Liver (tissue), 9 donors: Measurements from ENCODE around the gene THRB. TPM values are rescaled to one million over a fixed set of nuclear protein-coding genes. Genes with fewer than 3 reads are reported as not detected.

Experiments
- DNase-seq: peaks from one replicate; pipeline ENCODE4 v3.0.0-alpha.2; 2017; ENCODE audit warnings: low spot score
- H3K27ac ChIP-seq, 2 donors: one replicate each; pipeline ENCODE4 v1.7.0; 2013; ENCODE audit warnings: inconsistent platforms in 2 of 2, low read length in 2 of 2, control low read depth in 1 of 2, low read depth in 1 of 2, mild to moderate bottlenecking in 1 of 2
- H3K27me3 ChIP-seq, 4 donors: one replicate each; pipeline versions ENCODE4 v1.6.1 to v1.7.0; 2013; ENCODE audit warnings: low read length in 3 of 4, inconsistent platforms in 1 of 4, mild to moderate bottlenecking in 1 of 4, moderate library complexity in 1 of 4; ENCODE audit not compliant: control insufficient read depth in 4 of 4, insufficient read depth in 4 of 4
- H3K36me3 ChIP-seq, 4 donors: one replicate each; pipeline versions ENCODE4 v1.6.1 to v1.7.0; 2013; ENCODE audit warnings: low read length in 3 of 4, mild to moderate bottlenecking in 3 of 4, low read depth in 1 of 4, moderate library complexity in 1 of 4; ENCODE audit not compliant: control insufficient read depth in 4 of 4, insufficient read depth in 3 of 4
- H3K4me1 ChIP-seq, 4 donors: one replicate each; pipeline versions ENCODE4 v1.6.1 to v1.7.0; 2013; ENCODE audit warnings: low read length in 3 of 4, mild to moderate bottlenecking in 3 of 4, moderate library complexity in 1 of 4; ENCODE audit not compliant: control insufficient read depth in 4 of 4, insufficient read depth in 4 of 4
- H3K4me3 ChIP-seq, 3 donors: one replicate each; pipeline versions ENCODE4 v1.6.1 to v1.7.0; 2013; ENCODE audit warnings: low read length in 3 of 3, control low read depth in 1 of 3, low read depth in 1 of 3, mild to moderate bottlenecking in 1 of 3
- H3K9ac ChIP-seq, 2 donors: one replicate each; pipeline ENCODE4 v1.7.0; 2013; ENCODE audit warnings: low read length in 2 of 2, mild to moderate bottlenecking in 2 of 2, moderate library complexity in 2 of 2, control low read depth in 1 of 2, low read depth in 1 of 2
- H3K9me3 ChIP-seq, 4 donors: one replicate each; pipeline versions ENCODE4 v1.6.1 to v1.7.0; 2013; ENCODE audit warnings: low read length in 3 of 4; ENCODE audit not compliant: control insufficient read depth in 4 of 4
- EGR1 ChIP-seq, 2 donors: IDR thresholded peaks; 2 replicates each; pipeline ENCODE4 v1.6.1; 2016 to 2018; ENCODE audit warnings: antibody characterized with exemption in 2 of 2, low read depth in 2 of 2
- FOXA1 ChIP-seq: IDR thresholded peaks from 2 replicates; pipeline ENCODE4 v1.6.1; 2016; ENCODE audit warnings: antibody characterized with exemption
- FOXA2 ChIP-seq: IDR thresholded peaks from 2 replicates; pipeline ENCODE4 v1.6.1; 2016; ENCODE audit warnings: antibody characterized with exemption
- GABPA ChIP-seq, 2 donors: IDR thresholded peaks in 1 of 2; conservative IDR thresholded peaks in 1 of 2; 2 replicates each; pipeline ENCODE4 v1.6.1; 2016; ENCODE audit warnings: antibody characterized with exemption in 2 of 2, mild to moderate bottlenecking in 1 of 2, moderate library complexity in 1 of 2
- HNF4A ChIP-seq, 2 donors: conservative IDR thresholded peaks; 2 replicates each; pipeline ENCODE4 v1.6.1; 2016; ENCODE audit warnings: antibody characterized with exemption in 2 of 2, mild to moderate bottlenecking in 2 of 2
- HNF4G ChIP-seq: IDR thresholded peaks from 2 replicates; pipeline ENCODE4 v1.6.1; 2016; ENCODE audit warnings: antibody characterized with exemption
- JUND ChIP-seq, 2 donors: IDR thresholded peaks; 2 replicates each; pipeline ENCODE4 v1.6.1; 2016; ENCODE audit warnings: antibody characterized with exemption in 2 of 2
- NR2F2 ChIP-seq: IDR thresholded peaks from 2 replicates; pipeline ENCODE4 v1.6.1; 2016; ENCODE audit warnings: antibody characterized with exemption
- RAD21 ChIP-seq, 2 donors: IDR thresholded peaks; 2 replicates each; pipeline ENCODE4 v1.6.1; 2016; ENCODE audit warnings: antibody characterized with exemption in 2 of 2, mild to moderate bottlenecking in 2 of 2
- REST ChIP-seq: IDR thresholded peaks from 2 replicates; pipeline ENCODE4 v1.6.1; 2016; ENCODE audit warnings: antibody characterized with exemption, mild to moderate bottlenecking
- RXRA ChIP-seq, 2 donors: IDR thresholded peaks; 2 replicates each; pipeline ENCODE4 v1.6.1; 2017 to 2018; ENCODE audit warnings: antibody characterized with exemption in 2 of 2, mild to moderate bottlenecking in 1 of 2
- SP1 ChIP-seq: IDR thresholded peaks from 2 replicates; pipeline ENCODE4 v1.6.1; 2018; ENCODE audit warnings: antibody characterized with exemption, mild to moderate bottlenecking
- TAF1 ChIP-seq: conservative IDR thresholded peaks from 2 replicates; pipeline ENCODE4 v1.6.1; 2016; ENCODE audit warnings: antibody characterized with exemption, mild to moderate bottlenecking
- YY1 ChIP-seq: IDR thresholded peaks from 2 replicates; pipeline ENCODE4 v1.6.1; 2016; ENCODE audit warnings: antibody characterized with exemption, mild to moderate bottlenecking
- ZBTB33 ChIP-seq: IDR thresholded peaks from 2 replicates; pipeline ENCODE4 v1.6.1; 2016; ENCODE audit warnings: antibody characterized with exemption
- WGBS: extraction: QIAGEN DNeasy Blood & Tissue Kit; methylation state at CpG from one replicate; pipeline ENCODE4 v1.1.7; 2013; 5-methylcytosine and 5-hydroxymethylcytosine counted together
- polyA plus RNA-seq, 2 donors: library from polyadenylated mRNA; stranded (reverse) in 1 of 2; unstranded in 1 of 2; fragments of 200-250 nt in 1 of 2; fragments of >200 nt in 1 of 2; fragmentation: Nextera tagmentation in 1 of 2; extraction: Ambion mirVana in 1 of 2; gene quantifications; one replicate each; pipeline versions ENCODE4 v1.2.1 to v1.2.3, GENCODE V29; 2013 to 2015
- total RNA-seq, 2 donors: library from RNA; depleted of rRNA; stranded (reverse); fragments of >200 nt; gene quantifications; one replicate each; pipeline ENCODE4 v1.2.3, GENCODE V29; 2014
- TF ChIP-seq, protein P1 (sequence below): fragments of 150-350 bp; IDR thresholded peaks from 2 replicates; pipeline ENCODE4 v1.5.1; 2017; ENCODE audit warnings: improper control_type of control experiment, low read depth, low read length; ENCODE audit not compliant: missing input control
- TF ChIP-seq, protein P2 (sequence below): IDR thresholded peaks from 2 replicates; pipeline ENCODE4 v1.6.1; 2016; ENCODE audit warnings: antibody characterized with exemption
- TF ChIP-seq, protein P3 (sequence below): IDR thresholded peaks from 2 replicates; pipeline ENCODE4 v1.6.1; 2016; ENCODE audit warnings: antibody characterized with exemption
- donor health status: healthy.
- donor health status: healthy.
- donor health status: healthy.
- donor health status: healthy.
- donor health status: healthy.

THRB gene
- total and polyA plus RNA-seq, 4 donors: 5.9 to 23.9 (median 9.3) TPM

GRCh38 chr3:24471486-24471885, 23.2 kb downstream of the THRB start:
- WGBS: 79% methylated on average over 1 of the region's 1 CpG
- no peak for DNase-seq

More at GRCh38 chr3:24471486-24471885, 23.2 kb downstream of the THRB start:
- Histone ChIP-seq H3K9me3 (no peaks in the 10 kb centered on the region), H3K4me3 (no peak overlapping the region), H3K27me3 (no peaks in the 10 kb centered on the region), H3K4me1 (peaks cover 0 to 11% (median 2%) of the 10 kb centered on the region in 4 donors), H3K27ac (no peak overlapping the region), H3K36me3 (peaks cover 0 to 2% (median 0%) of the 10 kb centered on the region in 4 donors), H3K9ac (no peak overlapping the region)
- TF ChIP-seq YY1 (no peak), HNF4G (no peak), EGR1 (IDR thresholded peaks at IDR 0.05; ENCODE audit: low read depth in 2 of 2) (no peak), TAF1 (no peak), ZBTB33 (no peak), RAD21 (IDR thresholded peaks at IDR 0.05) (no peak), JUND (IDR thresholded peaks at IDR 0.05) (no peak), NR2F2 (no peak), REST (no peak), GABPA (IDR thresholded peaks at IDR 0.05 in 1 of 2, conservative IDR thresholded peaks at IDR 0.05 in 1 of 2) (no peak), FOXA2 (no peak), FOXA1 (no peak), SP1 (no peak), RXRA (IDR thresholded peaks at IDR 0.05) (no peak), HNF4A (conservative IDR thresholded peaks at IDR 0.05) (no peak)
- TF ChIP-seq, protein P1, sequence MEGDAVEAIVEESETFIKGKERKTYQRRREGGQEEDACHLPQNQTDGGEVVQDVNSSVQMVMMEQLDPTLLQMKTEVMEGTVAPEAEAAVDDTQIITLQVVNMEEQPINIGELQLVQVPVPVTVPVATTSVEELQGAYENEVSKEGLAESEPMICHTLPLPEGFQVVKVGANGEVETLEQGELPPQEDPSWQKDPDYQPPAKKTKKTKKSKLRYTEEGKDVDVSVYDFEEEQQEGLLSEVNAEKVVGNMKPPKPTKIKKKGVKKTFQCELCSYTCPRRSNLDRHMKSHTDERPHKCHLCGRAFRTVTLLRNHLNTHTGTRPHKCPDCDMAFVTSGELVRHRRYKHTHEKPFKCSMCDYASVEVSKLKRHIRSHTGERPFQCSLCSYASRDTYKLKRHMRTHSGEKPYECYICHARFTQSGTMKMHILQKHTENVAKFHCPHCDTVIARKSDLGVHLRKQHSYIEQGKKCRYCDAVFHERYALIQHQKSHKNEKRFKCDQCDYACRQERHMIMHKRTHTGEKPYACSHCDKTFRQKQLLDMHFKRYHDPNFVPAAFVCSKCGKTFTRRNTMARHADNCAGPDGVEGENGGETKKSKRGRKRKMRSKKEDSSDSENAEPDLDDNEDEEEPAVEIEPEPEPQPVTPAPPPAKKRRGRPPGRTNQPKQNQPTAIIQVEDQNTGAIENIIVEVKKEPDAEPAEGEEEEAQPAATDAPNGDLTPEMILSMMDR: no peak
- TF ChIP-seq, protein P2, sequence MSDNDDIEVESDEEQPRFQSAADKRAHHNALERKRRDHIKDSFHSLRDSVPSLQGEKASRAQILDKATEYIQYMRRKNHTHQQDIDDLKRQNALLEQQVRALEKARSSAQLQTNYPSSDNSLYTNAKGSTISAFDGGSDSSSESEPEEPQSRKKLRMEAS: no peak
- TF ChIP-seq, protein P3, sequence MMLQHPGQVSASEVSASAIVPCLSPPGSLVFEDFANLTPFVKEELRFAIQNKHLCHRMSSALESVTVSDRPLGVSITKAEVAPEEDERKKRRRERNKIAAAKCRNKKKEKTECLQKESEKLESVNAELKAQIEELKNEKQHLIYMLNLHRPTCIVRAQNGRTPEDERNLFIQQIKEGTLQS: no peak
